Heart right ventricle (tissue), 16 donors: Measurements from ENCODE around the gene DPH2. TPM values are rescaled to one million over a fixed set of nuclear protein-coding genes. Genes with fewer than 3 reads are reported as not detected.

Source experiments
- ATAC-seq, 8 donors: fragments of 200-7000 bp; cut with Tn5 transposase; one replicate each; pipeline ENCODE4 v1.9.1; 2020; ENCODE audit warnings: mild to moderate bottlenecking in 8 of 8, moderate library complexity in 8 of 8, moderate number of reproducible peaks in 1 of 8
- DNase-seq, 2 donors: peaks; one replicate each; pipeline ENCODE4 v3.0.0-alpha.2; 2020
- H3K27ac ChIP-seq, 10 donors: fragments of 200-600 bp; sonication (generic) in 2 of 10; one replicate each; pipeline versions ENCODE4 v1.5.0 to v1.8.0; 2020 to 2022; ENCODE audit warnings: mild to moderate bottlenecking in 3 of 10
- H3K27me3 ChIP-seq, 7 donors: fragments of 200-600 bp; one replicate each; pipeline ENCODE4 v1.8.0; 2021 to 2022; ENCODE audit warnings: mild to moderate bottlenecking in 2 of 7
- H3K36me3 ChIP-seq, 9 donors: fragments of 200-600 bp; sonication (generic) in 1 of 9; one replicate each; pipeline versions ENCODE4 v1.5.0 to v1.8.0; 2020 to 2022; ENCODE audit warnings: mild to moderate bottlenecking in 2 of 9
- H3K4me1 ChIP-seq, 9 donors: fragments of 200-600 bp; sonication (generic) in 1 of 9; one replicate each; pipeline versions ENCODE4 v1.5.0 to v1.8.0; 2020 to 2022; ENCODE audit warnings: mild to moderate bottlenecking in 4 of 9
- H3K4me3 ChIP-seq, 10 donors: fragments of 200-600 bp; sonication (generic) in 2 of 10; one replicate each; pipeline versions ENCODE4 v1.5.0 to v1.8.0; 2020 to 2022; ENCODE audit warnings: mild to moderate bottlenecking in 7 of 10, moderate library complexity in 2 of 10
- H3K9me3 ChIP-seq, 11 donors: fragments of 200-600 bp in 10 of 11; sonication (generic) in 2 of 11; one replicate each; pipeline versions ENCODE4 v1.5.0 to v1.8.0; 2013 to 2022; ENCODE audit warnings: mild to moderate bottlenecking in 2 of 11, control low read depth in 1 of 11, moderate library complexity in 1 of 11
- CTCF ChIP-seq, 9 donors: fragments of 200-600 bp; sonication (generic) in 2 of 9; IDR thresholded peaks; one replicate each; pipeline versions ENCODE4 v1.5.0 to v1.8.0; 2021 to 2022; ENCODE audit warnings: antibody characterized with exemption in 9 of 9, mild to moderate bottlenecking in 5 of 9, moderate library complexity in 1 of 9
- WGBS, 2 donors: extraction: QIAGEN DNeasy Blood & Tissue Kit; methylation state at CpG; one replicate each; pipeline ENCODE4 v1.1.7; 2013; ENCODE audit warnings: inconsistent platforms in 1 of 2; 5-methylcytosine and 5-hydroxymethylcytosine counted together
- intact Hi-C, 10 donors: fragments of 100-400 bp; cut with DNase I; formaldehyde crosslinking; loops; one replicate each; pipeline versions ENCODE4 v1.11.1 to v1.14.2; 2022
- polyA plus RNA-seq, 2 donors: library from polyadenylated mRNA; stranded (reverse); fragments of 200-250 nt; gene quantifications; one replicate each; pipeline ENCODE4 v1.2.3, GENCODE V29; 2013
- total RNA-seq, 10 donors: library from RNA; stranded (reverse); fragmentation: NEBNext Ultra II Directional in 3 of 10; extraction: Animal tissue kit (Norgen Biotek cat#: 25700) in 3 of 10; gene quantifications; one replicate each; pipeline versions ENCODE4 v1.2.1 to v1.2.4, GENCODE V29; 2021 to 2023
- donor health status: Arrhythmogenic right ventricular cardiomyopathy.
- donor health status: ischemic (EF 13 %, LVEDD 7.1; RV severe dilation, severe dysfunction).
- donor health status: healthy with polysubstance abuse.
- donor health status: DM: no; HTN: yes; CAD: no.
- donor health status: DM: no; HTN: no; CAD: no.
- donor health status: ischemic (EF 25% LVEDD 6.9; RV normal size, moderate dysfunction).
- donor health status: ischemic (EF 25% LVEDD 5.7; RV mildly dilated, moderate dysfunction).
- donor health status: healthy.
- donor health status: DM: yes; HTN: yes; CAD: no.
- donor health status: Ischemic cardiomyopathy.
- donor health status: ischemic (EF 35%, LVEDD 5.7; RV mildly dilated, moderate dysfunction).
- donor health status: nonischemic (EF 11% LVEDD 7.7; RV severe dilation, severe dysfunction).
- donor health status: DM: yes; HTN: yes; CAD: no.
- donor health status: PGD.
- donor health status: ischemic (EF 29% LVEDD 5.4; RV normal size, mild dysfunction).
- donor health status: nonischemic (EF 23%, LVEDD 6.1; RV moderate dilation, normal function).

DPH2 gene
- total and polyA plus RNA-seq, 12 donors, result 9.4 to 33.7 (median 14.3) TPM

- Histone ChIP-seq H3K36me3 (peaks cover 0 to 52% (median 11%) of the 10 kb centered on the region in 9 donors), H3K9me3 (no peaks in the 10 kb centered on the region), H3K27me3 (no peaks in the 10 kb centered on the region), H3K4me1 (peaks cover 16 to 69% (median 51%) of the 10 kb centered on the region in 9 donors), H3K4me3 (no peak overlapping the region), H3K27ac (no peak overlapping the region)
- WGBS, 2 donors, result 67 to 76% methylated on average over 8 of the region's 8 CpGs
- intact Hi-C loops, result no loop called here
- no peak for ATAC-seq
- no peak for TF ChIP-seq CTCF (IDR thresholded peaks at IDR 0.05)
- DNase-seq, result no peak
Observed at GRCh38 chr1:43952731-43953346, 17.0 kb upstream of the DPH2 start.

- peaks cover 12 to 63% (median 45%) of the 10 kb centered on the region in 9 donors for H3K4me1 ChIP-seq
- no peak overlapping the region for H3K27ac ChIP-seq
- 74 to 76% methylated on average over 3 of the region's 3 CpGs for WGBS, 2 donors
Observed at GRCh38 chr1:43953361-43953760, 16.4 kb upstream of the DPH2 start.

GRCh38 chr1:43954036-43954435 lies 15.8 kb upstream of the DPH2 start:
- no peak for ATAC-seq
- H3K36me3 ChIP-seq, result peaks cover 0 to 63% (median 23%) of the 10 kb centered on the region in 9 donors
- H3K27me3 ChIP-seq, result no peaks in the 10 kb centered on the region
- TF ChIP-seq CTCF (IDR thresholded peaks at IDR 0.05), result no peak
- no peak overlapping the region for H3K4me3 ChIP-seq
- no peak overlapping the region for H3K27ac ChIP-seq
- WGBS, 2 donors, result 86 to 91% methylated on average over 5 of the region's 5 CpGs
- DNase-seq, result no peak
- intact Hi-C loops, result no loop called here
- no peaks in the 10 kb centered on the region for H3K9me3 ChIP-seq
- peaks cover 5 to 57% (median 39%) of the 10 kb centered on the region in 9 donors for H3K4me1 ChIP-seq

More at GRCh38 chr1:43953361-43953760, 16.4 kb upstream of the DPH2 start:
- intact Hi-C loops, result no loop called here
- H3K4me3 ChIP-seq, result no peak overlapping the region
- no peaks in the 10 kb centered on the region for H3K27me3 ChIP-seq
- TF ChIP-seq CTCF (IDR thresholded peaks at IDR 0.05), result no peak
- H3K9me3 ChIP-seq, result no peaks in the 10 kb centered on the region
- peaks cover 0 to 57% (median 16%) of the 10 kb centered on the region in 9 donors for H3K36me3 ChIP-seq
- ATAC-seq (no peak), DNase-seq (no peak)

- intact Hi-C loops, result no loop called here
- 94 to 97% methylated on average over 8 of the region's 8 CpGs for WGBS, 2 donors
- no peak for ATAC-seq
Observed at GRCh38 chr1:43956234-43956633, 13.6 kb upstream of the DPH2 start.

More at GRCh38 chr1:43956234-43956633, 13.6 kb upstream of the DPH2 start:
- Histone ChIP-seq H3K9me3 (no peaks in the 10 kb centered on the region), H3K36me3 (peaks cover 0 to 67% (median 40%) of the 10 kb centered on the region in 9 donors), H3K27ac (no peak overlapping the region), H3K4me1 (peaks cover 0 to 35% (median 19%) of the 10 kb centered on the region in 9 donors), H3K4me3 (no peak overlapping the region), H3K27me3 (no peaks in the 10 kb centered on the region)
- no peak for DNase-seq
- TF ChIP-seq CTCF (IDR thresholded peaks at IDR 0.05), result no peak
